ENCODE measurements around the gene CTNNA2.

CTNNA2 gene

DNA sequence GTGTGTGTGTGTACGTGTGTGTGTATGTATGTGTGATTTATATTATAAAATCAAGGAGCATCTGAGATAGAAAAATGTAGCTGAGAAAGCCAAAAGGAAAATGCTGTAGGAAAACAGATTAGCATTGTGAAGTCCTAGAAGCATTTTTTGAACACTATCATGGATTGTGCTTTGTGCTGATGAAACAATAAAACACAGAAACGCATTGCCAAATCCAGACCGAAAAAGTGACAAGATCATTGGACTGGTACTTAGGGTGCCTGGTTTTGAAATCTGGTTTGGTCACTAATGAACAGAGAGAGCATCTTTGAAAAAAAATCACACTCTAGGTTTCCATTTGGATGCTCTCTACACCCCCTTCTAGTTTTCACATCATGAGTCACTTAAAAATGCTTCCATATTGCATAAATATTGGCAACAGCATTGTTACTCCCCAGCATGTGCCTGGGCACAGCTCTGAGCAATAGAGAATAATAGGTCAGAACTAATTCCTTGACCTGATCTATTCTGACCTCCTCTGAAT, 1006.3 kb downstream of the CTNNA2 start:
- TF ChIP-seq, protein P1, sequence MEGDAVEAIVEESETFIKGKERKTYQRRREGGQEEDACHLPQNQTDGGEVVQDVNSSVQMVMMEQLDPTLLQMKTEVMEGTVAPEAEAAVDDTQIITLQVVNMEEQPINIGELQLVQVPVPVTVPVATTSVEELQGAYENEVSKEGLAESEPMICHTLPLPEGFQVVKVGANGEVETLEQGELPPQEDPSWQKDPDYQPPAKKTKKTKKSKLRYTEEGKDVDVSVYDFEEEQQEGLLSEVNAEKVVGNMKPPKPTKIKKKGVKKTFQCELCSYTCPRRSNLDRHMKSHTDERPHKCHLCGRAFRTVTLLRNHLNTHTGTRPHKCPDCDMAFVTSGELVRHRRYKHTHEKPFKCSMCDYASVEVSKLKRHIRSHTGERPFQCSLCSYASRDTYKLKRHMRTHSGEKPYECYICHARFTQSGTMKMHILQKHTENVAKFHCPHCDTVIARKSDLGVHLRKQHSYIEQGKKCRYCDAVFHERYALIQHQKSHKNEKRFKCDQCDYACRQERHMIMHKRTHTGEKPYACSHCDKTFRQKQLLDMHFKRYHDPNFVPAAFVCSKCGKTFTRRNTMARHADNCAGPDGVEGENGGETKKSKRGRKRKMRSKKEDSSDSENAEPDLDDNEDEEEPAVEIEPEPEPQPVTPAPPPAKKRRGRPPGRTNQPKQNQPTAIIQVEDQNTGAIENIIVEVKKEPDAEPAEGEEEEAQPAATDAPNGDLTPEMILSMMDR (IDR thresholded peaks at IDR 0.05; ENCODE audit: borderline replicate concordance, extremely low read depth, low read length, poor library complexity, severe bottlenecking): no peak
- TF ChIP-seq EZH2 (IDR thresholded peaks at IDR 0.05; ENCODE audit: borderline replicate concordance, low read depth, low read length, severe bottlenecking): no peak
- DNase-seq: no peak
- Histone ChIP-seq H3K27me3 (ENCODE audit: insufficient read depth, low read length, poor library complexity) (no peaks in the 10 kb centered on the region), H3K9me3 (ENCODE audit: insufficient read depth, low read length, severe bottlenecking) (no peaks in the 10 kb centered on the region), H3K4me1 (ENCODE audit: insufficient read depth, low read length) (no peaks in the 10 kb centered on the region), H3K4me2 (ENCODE audit: insufficient read depth, low read length) (no peak overlapping the region), H3K9ac (ENCODE audit: low read depth, low read length) (no peak overlapping the region), H4K20me1 (ENCODE audit: insufficient read depth, low read length) (no peaks in the 10 kb centered on the region), H3K36me3 (ENCODE audit: insufficient read depth, low read length) (no peaks in the 10 kb centered on the region), H3K79me2 (ENCODE audit: insufficient read depth, low read length) (no peaks in the 10 kb centered on the region), H3K4me3 (ENCODE audit: low read depth in 1 of 2, low read length in 2 of 2) (no peak overlapping the region), H2AFZ (ENCODE audit: low read depth, low read length) (no peak overlapping the region), H3K27ac (ENCODE audit: low read length) (no peak overlapping the region)
- no peak for ATAC-seq (ENCODE audit: insufficient read depth, low read depth)

DNA sequence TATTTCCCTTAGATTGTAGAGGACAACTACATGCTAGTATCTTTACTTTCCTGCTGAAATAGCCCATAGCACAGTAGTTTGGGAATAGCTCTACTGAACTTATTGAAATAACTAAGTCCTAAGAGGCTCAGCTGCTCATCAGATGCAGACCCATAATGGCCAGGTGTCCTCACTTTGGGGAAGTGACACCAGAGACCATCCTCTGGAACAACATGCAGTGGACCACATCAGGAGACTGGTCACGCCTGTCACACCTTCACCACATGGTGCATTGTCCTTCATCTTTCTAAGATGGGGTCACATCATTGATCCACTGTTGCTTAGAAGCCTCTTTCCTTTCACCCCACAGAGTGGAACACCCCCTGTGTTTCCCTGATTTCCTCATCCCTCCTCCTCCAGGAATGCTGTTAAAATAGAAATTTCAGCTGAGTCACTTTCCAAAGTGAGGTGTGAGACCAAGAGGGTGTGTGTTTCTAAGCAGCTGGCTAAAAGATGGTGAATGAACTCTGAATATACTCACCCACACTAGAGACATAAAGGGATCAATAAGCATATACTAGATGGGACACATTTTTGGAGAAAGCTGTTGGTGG, 1006.9 kb downstream of the CTNNA2 start:
- Histone ChIP-seq H3K79me2 (ENCODE audit: insufficient read depth, low read length) (no peaks in the 10 kb centered on the region), H3K4me2 (ENCODE audit: insufficient read depth, low read length) (no peak overlapping the region), H3K27ac (ENCODE audit: low read length) (no peak overlapping the region), H3K36me3 (ENCODE audit: insufficient read depth, low read length) (no peaks in the 10 kb centered on the region), H3K9me3 (ENCODE audit: insufficient read depth, low read length, severe bottlenecking) (no peaks in the 10 kb centered on the region), H3K27me3 (ENCODE audit: insufficient read depth, low read length, poor library complexity) (no peaks in the 10 kb centered on the region), H2AFZ (ENCODE audit: low read depth, low read length) (no peak overlapping the region), H4K20me1 (ENCODE audit: insufficient read depth, low read length) (no peaks in the 10 kb centered on the region), H3K4me3 (ENCODE audit: low read depth in 1 of 2, low read length in 2 of 2) (no peak overlapping the region), H3K4me1 (ENCODE audit: insufficient read depth, low read length) (no peaks in the 10 kb centered on the region), H3K9ac (ENCODE audit: low read depth, low read length) (no peak overlapping the region)
- ATAC-seq (ENCODE audit: insufficient read depth, low read depth) (no peak), DNase-seq (no peak)
- TF ChIP-seq, protein P1 (IDR thresholded peaks at IDR 0.05; ENCODE audit: borderline replicate concordance, extremely low read depth, low read length, poor library complexity, severe bottlenecking): no peak
- no peak for TF ChIP-seq EZH2 (IDR thresholded peaks at IDR 0.05; ENCODE audit: borderline replicate concordance, low read depth, low read length, severe bottlenecking)

DNA sequence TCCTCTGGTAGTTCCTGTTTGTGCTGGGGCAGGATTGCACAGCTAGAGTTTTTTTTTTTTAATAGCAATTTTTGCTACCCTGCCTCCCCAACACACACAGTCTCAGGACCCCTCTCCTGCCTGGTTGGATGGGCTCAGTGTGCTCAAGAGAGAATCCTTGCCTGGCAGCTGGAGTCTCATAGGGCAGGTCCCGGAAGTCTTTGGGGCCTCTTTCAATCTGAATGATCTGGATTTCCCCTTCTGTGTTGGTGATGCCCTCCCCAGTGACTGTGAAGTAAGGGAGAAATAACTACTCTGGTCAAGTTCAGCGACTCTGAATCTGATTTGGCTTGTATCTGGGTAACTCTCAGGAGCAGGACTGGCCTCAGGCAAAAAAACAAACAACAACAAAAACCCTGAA, 1012.3 kb downstream of the CTNNA2 start:
- H3K4me3 ChIP-seq (ENCODE audit: low read depth in 1 of 2, low read length in 2 of 2): no peak overlapping the region
- no peak overlapping the region for H3K4me2 ChIP-seq (ENCODE audit: insufficient read depth, low read length)
- ATAC-seq (ENCODE audit: insufficient read depth, low read depth) (no peak), DNase-seq (no peak)
- no peaks in the 10 kb centered on the region for H3K27me3 ChIP-seq (ENCODE audit: insufficient read depth, low read length, poor library complexity)
- no peaks in the 10 kb centered on the region for H3K9me3 ChIP-seq (ENCODE audit: insufficient read depth, low read length, severe bottlenecking)
- no peaks in the 10 kb centered on the region for H3K79me2 ChIP-seq (ENCODE audit: insufficient read depth, low read length)
- TF ChIP-seq, protein P1 (IDR thresholded peaks at IDR 0.05; ENCODE audit: borderline replicate concordance, extremely low read depth, low read length, poor library complexity, severe bottlenecking): no peak
- no peak overlapping the region for H3K27ac ChIP-seq (ENCODE audit: low read length)
- no peak overlapping the region for H3K9ac ChIP-seq (ENCODE audit: low read depth, low read length)
- no peaks in the 10 kb centered on the region for H3K4me1 ChIP-seq (ENCODE audit: insufficient read depth, low read length)
- no peaks in the 10 kb centered on the region for H3K36me3 ChIP-seq (ENCODE audit: insufficient read depth, low read length)
- no peak overlapping the region for H2AFZ ChIP-seq (ENCODE audit: low read depth, low read length)
- no peaks in the 10 kb centered on the region for H4K20me1 ChIP-seq (ENCODE audit: insufficient read depth, low read length)
